Mononuclear cell (primary cell): ENCODE data around the gene IL2RA. TPM values are rescaled to one million over a fixed set of nuclear protein-coding genes. Genes with fewer than 3 reads are reported as not detected.

Source experiments
- H3K27me3 ChIP-seq: 2 replicates; pipeline ENCODE4 v1.6.0; 2011; ENCODE audit warnings: low read length, control low read depth; ENCODE audit not compliant: insufficient read depth
- H3K4me1 ChIP-seq: 2 replicates; pipeline ENCODE4 v1.5.1; 2011; ENCODE audit warnings: mild to moderate bottlenecking, low read length, control low read depth; ENCODE audit not compliant: insufficient read depth
- H3K4me3 ChIP-seq: 2 replicates; pipeline ENCODE4 v1.5.1; 2011; ENCODE audit warnings: mild to moderate bottlenecking, low read length, moderate library complexity
- H3K9me3 ChIP-seq: 2 replicates; pipeline ENCODE4 v1.5.1; 2011; ENCODE audit warnings: low read depth, mild to moderate bottlenecking, control low read depth, low read length
- total RNA-seq: library from RNA; depleted of rRNA; stranded (reverse); fragments of >200 nt; gene quantifications from one replicate; pipeline ENCODE4 v1.2.3, GENCODE V29; 2012

IL2RA gene
- total RNA-seq, 1 donor = 3.7 TPM

DNA sequence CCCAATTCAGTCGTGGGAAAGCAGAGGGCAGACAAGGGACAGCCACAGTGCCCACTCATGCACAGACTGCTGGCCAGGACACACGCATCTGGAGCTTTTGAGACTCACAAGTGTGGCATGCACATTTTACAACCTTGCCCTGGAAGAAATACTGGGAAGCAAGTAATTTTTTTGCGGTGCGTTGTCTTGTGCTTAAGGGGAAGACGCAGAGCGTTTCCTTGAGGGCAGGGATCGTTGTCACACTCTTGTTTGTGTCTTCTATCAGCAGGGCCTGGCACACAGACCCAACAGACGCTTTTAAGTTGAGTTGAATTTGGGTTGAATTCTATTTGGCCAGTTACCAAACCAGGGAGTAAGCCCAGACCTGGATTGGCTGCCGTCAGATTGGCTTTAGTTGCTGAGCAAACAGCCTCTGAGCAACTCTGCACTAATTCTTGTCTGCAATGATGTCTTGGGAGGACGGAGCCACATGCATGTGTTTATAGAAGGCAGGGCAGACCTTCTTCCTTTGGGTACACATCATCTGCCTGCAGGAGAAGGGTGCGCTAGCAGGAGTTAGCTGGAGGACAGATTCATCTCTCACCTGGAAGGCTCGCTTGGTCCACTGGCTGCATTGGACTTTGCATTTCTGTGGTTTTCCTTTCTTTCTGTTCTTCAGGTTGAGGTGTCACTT is 38.4 kb downstream of the IL2RA start:
- no peak overlapping the region for H3K4me3 ChIP-seq
- no peaks in the 10 kb centered on the region for H3K9me3 ChIP-seq
- no peaks in the 10 kb centered on the region for H3K27me3 ChIP-seq
- no peaks in the 10 kb centered on the region for H3K4me1 ChIP-seq

GRCh38 chr10:6022660-6023059 is 39.5 kb downstream of the IL2RA start:
- H3K4me1 ChIP-seq = no peaks in the 10 kb centered on the region
- H3K9me3 ChIP-seq = no peaks in the 10 kb centered on the region
- H3K27me3 ChIP-seq = no peaks in the 10 kb centered on the region
- H3K4me3 ChIP-seq = no peak overlapping the region

DNA sequence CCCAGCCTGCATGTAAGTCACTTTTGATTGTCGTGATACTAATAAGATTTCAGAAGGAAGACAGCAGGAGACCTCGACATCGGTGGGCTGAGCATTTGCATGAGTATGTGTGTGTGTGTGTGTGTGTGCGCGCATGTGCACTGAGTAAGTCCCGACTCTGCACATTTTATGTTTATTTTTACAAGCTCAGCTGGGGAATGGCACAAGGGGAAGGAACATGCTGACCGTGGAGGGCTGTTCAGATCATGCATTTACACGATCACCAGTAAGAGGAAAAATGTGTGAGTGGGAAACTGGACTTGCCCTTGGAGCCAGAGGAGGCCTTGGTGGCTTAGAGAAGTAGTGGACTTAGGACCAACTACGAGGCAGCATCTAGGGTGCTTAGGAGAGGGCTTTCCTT is 41.3 kb downstream of the IL2RA start:
- no peaks in the 10 kb centered on the region for H3K9me3 ChIP-seq
- no peaks in the 10 kb centered on the region for H3K4me1 ChIP-seq
- H3K27me3 ChIP-seq = no peaks in the 10 kb centered on the region
- no peak overlapping the region for H3K4me3 ChIP-seq

- no peaks in the 10 kb centered on the region for H3K9me3 ChIP-seq
- H3K4me1 ChIP-seq = peaks cover 4% of the 10 kb centered on the region
- H3K27me3 ChIP-seq = no peaks in the 10 kb centered on the region
Measured at GRCh38 chr10:6019796-6020195, 42.4 kb downstream of the IL2RA start.

DNA sequence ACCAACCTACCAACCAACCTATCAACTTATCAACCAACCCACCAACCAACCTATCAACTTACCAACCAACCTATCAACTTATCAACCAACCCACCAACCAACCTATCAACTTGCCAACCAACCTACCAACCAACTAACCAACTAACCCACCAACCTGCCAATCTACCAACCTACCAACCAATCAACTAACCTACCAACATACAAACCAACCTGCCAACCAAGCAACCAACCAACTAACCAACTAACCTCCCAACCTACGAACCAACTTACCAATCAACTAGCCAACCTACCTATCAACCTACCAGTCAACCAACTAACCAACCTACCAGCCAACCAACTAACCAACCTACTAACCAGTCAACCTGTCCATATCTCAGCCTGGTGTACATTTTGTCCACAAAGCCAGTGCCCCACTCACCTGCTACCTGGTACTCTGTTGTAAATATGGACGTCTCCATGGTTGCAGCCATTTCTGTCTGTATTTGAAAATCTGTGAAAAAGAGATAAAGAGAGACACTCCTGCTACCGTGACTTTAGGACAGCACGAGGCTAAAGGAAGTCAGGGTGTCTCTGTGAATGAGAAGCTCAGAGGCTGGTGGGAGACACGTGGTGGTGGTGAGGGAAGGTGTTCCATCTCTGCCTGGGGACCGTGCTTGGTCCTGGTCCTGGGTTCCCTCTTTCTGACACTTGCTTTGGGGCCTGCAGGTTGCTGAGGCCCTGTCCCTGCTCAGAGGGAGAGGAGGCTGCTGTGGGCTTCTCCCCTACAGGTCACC is 43.0 kb downstream of the IL2RA start:
- no peaks in the 10 kb centered on the region for H3K9me3 ChIP-seq
- peaks cover 10% of the 10 kb centered on the region for H3K4me1 ChIP-seq

More at GRCh38 chr10:6019796-6020195, 42.4 kb downstream of the IL2RA start:
- H3K4me3 ChIP-seq = no peak overlapping the region

GRCh38 chr10:6018422-6018821 is 43.7 kb downstream of the IL2RA start:
- Histone ChIP-seq H3K27me3 (no peaks in the 10 kb centered on the region), H3K9me3 (no peaks in the 10 kb centered on the region), H3K4me3 (no peak overlapping the region), H3K4me1 (peaks cover 15% of the 10 kb centered on the region)

More for the DNA sequence above, 43.0 kb downstream of the IL2RA start:
- Histone ChIP-seq H3K27me3 (no peaks in the 10 kb centered on the region), H3K4me3 (no peak overlapping the region)

DNA sequence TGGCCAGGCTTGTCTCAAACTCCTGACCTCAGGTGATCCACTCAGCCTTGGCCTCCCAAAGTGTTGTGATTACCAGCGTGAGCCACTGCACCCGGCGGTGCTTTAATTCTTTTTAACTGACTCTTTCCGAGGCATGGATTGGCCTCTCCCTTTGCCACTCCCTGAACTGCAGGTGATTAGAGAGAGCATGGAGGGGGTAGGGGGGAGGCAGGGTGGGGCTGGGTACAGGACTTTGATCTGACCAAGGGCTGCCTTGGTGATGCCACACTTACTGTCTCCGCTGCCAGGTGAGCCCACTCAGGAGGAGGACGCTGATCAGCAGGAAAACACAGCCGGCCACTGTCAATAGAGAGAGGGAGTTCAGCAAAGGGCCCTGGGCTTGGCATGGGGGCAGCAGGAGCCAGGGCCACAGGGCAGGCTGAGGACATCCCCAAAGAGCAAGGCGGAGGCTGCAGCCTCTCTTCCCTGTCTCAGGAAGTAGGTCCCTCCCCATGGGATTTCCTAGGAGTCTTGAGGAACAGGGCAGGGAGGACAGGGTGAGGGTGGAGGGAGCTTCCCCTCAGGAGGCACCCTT is 44.3 kb downstream of the IL2RA start:
- no peaks in the 10 kb centered on the region for H3K9me3 ChIP-seq
- H3K4me1 ChIP-seq = peaks cover 15% of the 10 kb centered on the region
- H3K4me3 ChIP-seq = no peak overlapping the region
- no peaks in the 10 kb centered on the region for H3K27me3 ChIP-seq

- peaks cover 15% of the 10 kb centered on the region for H3K4me1 ChIP-seq
- H3K27me3 ChIP-seq = no peaks in the 10 kb centered on the region
- no peak overlapping the region for H3K4me3 ChIP-seq
- H3K9me3 ChIP-seq = no peaks in the 10 kb centered on the region
Measured at GRCh38 chr10:6014241-6014761, 47.9 kb downstream of the IL2RA start.

DNA sequence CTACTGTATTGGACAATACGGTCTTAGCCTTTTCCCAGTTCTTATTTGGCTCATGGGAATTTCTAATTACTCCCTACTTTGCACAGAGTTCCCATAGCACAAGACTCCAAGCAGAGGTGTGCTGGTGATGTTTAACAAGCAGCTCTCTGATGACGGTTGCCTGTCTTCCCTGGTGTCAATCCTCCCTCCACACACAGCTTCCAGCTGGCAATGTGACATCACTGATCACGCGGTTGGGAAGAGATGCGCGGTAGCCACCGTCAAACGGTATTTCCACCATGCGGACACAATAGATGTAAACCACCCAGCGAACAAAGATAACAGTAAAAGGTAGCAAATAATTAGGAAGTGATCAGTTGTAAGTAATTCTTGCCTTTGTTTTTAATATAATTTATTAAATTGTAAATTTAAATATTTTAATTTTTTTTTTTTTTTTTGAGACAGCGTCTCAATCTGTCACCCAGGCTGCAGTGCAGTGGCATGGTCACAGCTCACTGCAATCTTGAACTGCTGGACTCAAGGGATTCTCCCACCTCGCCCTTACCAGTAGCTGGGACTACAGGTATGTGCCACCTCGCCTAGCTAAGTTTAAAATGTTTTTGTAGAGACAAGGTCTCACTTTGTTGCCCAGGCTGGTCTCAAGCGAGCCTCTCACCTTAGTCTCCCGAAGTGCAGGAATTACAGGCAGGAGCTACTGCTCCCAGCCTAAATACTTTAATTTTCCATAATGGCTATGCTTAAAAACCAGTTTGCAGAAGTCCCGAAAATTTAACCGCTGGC is 48.6 kb downstream of the IL2RA start:
- Histone ChIP-seq H3K4me3 (no peak overlapping the region), H3K9me3 (no peaks in the 10 kb centered on the region)

DNA sequence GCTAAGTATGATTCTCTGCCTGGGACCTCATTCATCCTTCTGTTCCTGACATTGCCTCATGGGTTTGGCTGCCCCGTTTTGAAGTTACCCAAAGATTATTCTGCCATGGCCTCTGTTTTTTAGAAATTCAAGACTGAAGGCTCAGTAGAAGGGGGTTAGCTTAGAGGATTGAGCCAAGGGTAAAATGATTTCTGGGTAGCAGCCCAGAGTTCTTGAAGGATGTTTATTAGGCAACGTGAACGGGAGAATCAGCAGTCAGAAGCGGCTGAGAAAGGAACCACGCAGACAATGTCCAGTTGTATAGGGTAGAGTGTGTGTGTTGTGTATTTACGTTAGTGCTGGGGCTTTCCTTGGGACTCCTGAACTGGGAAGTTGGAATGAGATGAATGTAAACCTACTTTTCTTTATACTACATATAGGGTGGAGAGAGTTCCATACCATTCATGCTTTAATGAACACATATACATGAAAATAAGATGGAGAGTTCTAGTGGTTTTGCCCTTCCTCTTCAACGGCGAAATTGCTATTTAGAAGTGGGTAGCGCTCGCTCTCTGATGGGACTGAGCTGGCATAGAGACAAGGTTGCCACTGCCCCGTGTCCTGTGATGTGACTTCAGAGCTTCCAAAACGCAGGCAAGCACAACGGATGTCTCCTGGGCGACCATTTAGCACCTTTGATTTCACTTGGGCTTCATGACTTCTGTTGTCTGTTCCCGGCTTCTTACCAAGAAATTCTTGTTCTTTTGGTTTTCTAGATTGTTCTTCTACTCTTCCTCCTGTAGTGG is 49.9 kb downstream of the IL2RA start:
- H3K27me3 ChIP-seq = no peaks in the 10 kb centered on the region
- no peak overlapping the region for H3K4me3 ChIP-seq
- no peaks in the 10 kb centered on the region for H3K9me3 ChIP-seq
- H3K4me1 ChIP-seq = peaks cover 15% of the 10 kb centered on the region

More for the DNA sequence above, 48.6 kb downstream of the IL2RA start:
- Histone ChIP-seq H3K4me1 (peaks cover 15% of the 10 kb centered on the region), H3K27me3 (no peaks in the 10 kb centered on the region)

GRCh38 chr10:6011558-6011957 is 50.6 kb downstream of the IL2RA start:
- no peaks in the 10 kb centered on the region for H3K9me3 ChIP-seq
- H3K27me3 ChIP-seq = no peaks in the 10 kb centered on the region
- no peak overlapping the region for H3K4me3 ChIP-seq
- H3K4me1 ChIP-seq = peaks cover 15% of the 10 kb centered on the region

- Histone ChIP-seq H3K4me1 (peaks cover 15% of the 10 kb centered on the region), H3K4me3 (no peak overlapping the region), H3K9me3 (no peaks in the 10 kb centered on the region), H3K27me3 (no peaks in the 10 kb centered on the region)
Measured at GRCh38 chr10:6010569-6010968, 51.6 kb downstream of the IL2RA start.

GRCh38 chr10:6009961-6010360 is 52.2 kb downstream of the IL2RA start:
- Histone ChIP-seq H3K4me3 (no peak overlapping the region), H3K9me3 (no peaks in the 10 kb centered on the region), H3K27me3 (no peaks in the 10 kb centered on the region), H3K4me1 (peaks cover 12% of the 10 kb centered on the region)

DNA sequence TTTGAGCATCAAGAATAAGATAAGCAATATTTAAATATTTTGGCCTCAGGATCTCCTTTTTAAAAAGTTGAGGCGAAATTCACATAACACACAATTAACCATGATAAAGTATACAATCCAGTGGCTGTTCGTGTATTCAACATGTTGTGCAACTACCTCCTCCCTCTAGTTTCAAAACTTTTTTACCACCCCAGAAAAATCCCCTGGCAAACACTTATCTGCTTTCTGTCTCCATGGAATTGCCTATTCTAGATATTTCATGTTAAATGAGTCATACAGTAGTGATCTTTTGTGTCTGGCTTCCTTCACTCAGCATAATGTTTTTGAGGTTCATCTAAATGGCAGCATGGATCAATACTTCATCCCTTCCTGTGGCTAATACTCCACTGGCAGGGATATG is 53.0 kb downstream of the IL2RA start:
- H3K9me3 ChIP-seq = no peaks in the 10 kb centered on the region
- H3K4me1 ChIP-seq = peaks cover 4% of the 10 kb centered on the region
- H3K4me3 ChIP-seq = no peak overlapping the region
- H3K27me3 ChIP-seq = no peaks in the 10 kb centered on the region
